Body of pancreas (tissue), 4 donors: ENCODE data around the gene KCNQ4. TPM values are rescaled to one million over a fixed set of nuclear protein-coding genes. Genes with fewer than 3 reads are reported as not detected.

Source experiments
- ATAC-seq: fragments of 150-250 bp; one replicate; pipeline ENCODE4 v1.9.1; 2016
- DNase-seq, 4 donors: peaks; one replicate each; pipeline ENCODE4 v3.0.0-alpha.2; 2019
- H3K27ac ChIP-seq, 4 donors: fragments of 200-600 bp; sonication (generic); 1 replicate in 3 of 4; 2 replicates in 1 of 4; pipeline versions ENCODE4 v1.5.1 to v1.6.1; 2016 to 2019; ENCODE audit warnings: mild to moderate bottlenecking in 1 of 4, mixed read lengths in 1 of 4, moderate library complexity in 1 of 4
- H3K27me3 ChIP-seq, 2 donors: fragments of 200-600 bp; sonication (generic); one replicate each; pipeline ENCODE4 v1.6.0; 2016; ENCODE audit warnings: mild to moderate bottlenecking in 1 of 2
- H3K36me3 ChIP-seq, 2 donors: fragments of 200-600 bp; sonication (generic); replicated peaks in 1 of 2; 2 replicates each; pipeline ENCODE4 v1.5.1; 2016; ENCODE audit warnings: low read depth in 2 of 2; ENCODE audit not compliant: insufficient read depth in 1 of 2
- H3K4me1 ChIP-seq: fragments of 200-600 bp; sonication (generic); one replicate; pipeline ENCODE4 v1.6.0; 2016
- H3K4me3 ChIP-seq, 2 donors: fragments of 200-600 bp; sonication (generic); 1 replicate in 1 of 2; 2 replicates in 1 of 2; pipeline ENCODE4 v1.5.1; 2016 to 2019
- H3K9me3 ChIP-seq, 3 donors: fragments of 200-600 bp; sonication (generic); 1 replicate in 2 of 3; 2 replicates in 1 of 3; pipeline ENCODE4 v1.5.1; 2016
- POLR2A ChIP-seq, 3 donors: fragments of 450-650 bp; IDR thresholded peaks; one replicate each; pipeline ENCODE4 v1.6.1; 2016; ENCODE audit warnings: antibody characterized with exemption in 3 of 3, mild to moderate bottlenecking in 2 of 3
- WGBS, 2 donors: methylation state at CpG; one replicate each; pipeline ENCODE4 v1.1.5; 2017; 5-methylcytosine and 5-hydroxymethylcytosine counted together
- intact Hi-C: fragments of 100-400 bp; cut with DNase I; formaldehyde crosslinking; loops from one replicate; pipeline ENCODE4 v1.15.1; 2023
- total RNA-seq, 2 donors: library from RNA; depleted of rRNA; stranded (reverse); fragments of >200 nt; gene quantifications; one replicate each; pipeline ENCODE4 v1.1.0, GENCODE V29; 2016
- TF ChIP-seq, protein P1 (sequence below), 7 experiments: fragments of 450-650 bp in 4 of 7; fragments of 200-600 bp in 3 of 7; sonication (generic) in 3 of 7; IDR thresholded peaks; one replicate each; pipeline ENCODE4 v1.5.1; 2016 to 2019; ENCODE audit warnings: antibody characterized with exemption in 7 of 7

Gene KCNQ4
- total RNA-seq, 2 donors from 2014 or later = 1.8 to 4.0 TPM

DNA sequence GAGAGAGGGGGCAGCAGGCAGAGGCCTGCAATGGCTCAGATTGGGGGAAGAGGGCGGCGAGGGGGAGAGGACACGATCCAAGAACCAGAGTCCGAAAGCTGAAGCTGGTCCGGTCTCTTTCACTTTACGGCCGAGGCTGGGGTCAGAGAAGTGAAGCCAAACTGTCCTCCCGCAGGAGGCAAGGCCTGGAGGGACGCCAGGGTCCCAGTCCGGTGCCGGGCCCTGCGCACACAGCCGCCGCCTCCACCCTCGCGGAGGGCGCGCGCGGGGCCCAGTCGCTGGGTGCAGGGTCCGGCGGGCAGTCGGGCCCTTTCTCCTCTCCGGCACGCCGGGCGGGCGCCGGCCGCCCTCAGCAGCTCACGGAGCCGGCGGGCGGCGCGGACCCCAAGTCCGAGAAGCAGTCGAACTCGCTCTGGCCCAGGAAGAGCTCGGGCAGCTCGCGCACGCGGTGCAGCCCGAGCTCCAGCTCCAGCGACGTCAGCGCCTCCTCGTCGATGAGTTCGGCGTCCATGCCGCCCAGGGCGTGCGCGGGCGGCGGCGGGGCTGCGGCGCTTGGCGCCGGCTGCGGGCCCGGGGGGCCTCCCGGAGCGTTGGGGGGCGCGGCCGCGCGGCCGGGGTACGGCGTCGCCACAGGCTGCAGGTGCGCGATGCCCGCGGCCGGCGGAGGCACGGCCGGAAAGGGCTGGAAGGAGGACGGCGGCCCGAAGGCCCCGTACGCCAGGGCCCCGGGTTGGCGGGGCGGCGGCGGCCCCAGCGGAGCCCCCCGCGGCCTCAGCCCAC, 77.8 kb downstream of the KCNQ4 start:
- 12 to 47% methylated on average over 8 to 76 of the region's 98 CpGs for WGBS, 2 donors
- H3K4me3 ChIP-seq = peak overlapping the region; percentile 30 to 39
- DNase-seq (peak; percentile 34 to 57 (median 48)), ATAC-seq (peak; percentile 1)
- no peak for TF ChIP-seq POLR2A (IDR thresholded peaks at IDR 0.05)
- TF ChIP-seq, protein P1, sequence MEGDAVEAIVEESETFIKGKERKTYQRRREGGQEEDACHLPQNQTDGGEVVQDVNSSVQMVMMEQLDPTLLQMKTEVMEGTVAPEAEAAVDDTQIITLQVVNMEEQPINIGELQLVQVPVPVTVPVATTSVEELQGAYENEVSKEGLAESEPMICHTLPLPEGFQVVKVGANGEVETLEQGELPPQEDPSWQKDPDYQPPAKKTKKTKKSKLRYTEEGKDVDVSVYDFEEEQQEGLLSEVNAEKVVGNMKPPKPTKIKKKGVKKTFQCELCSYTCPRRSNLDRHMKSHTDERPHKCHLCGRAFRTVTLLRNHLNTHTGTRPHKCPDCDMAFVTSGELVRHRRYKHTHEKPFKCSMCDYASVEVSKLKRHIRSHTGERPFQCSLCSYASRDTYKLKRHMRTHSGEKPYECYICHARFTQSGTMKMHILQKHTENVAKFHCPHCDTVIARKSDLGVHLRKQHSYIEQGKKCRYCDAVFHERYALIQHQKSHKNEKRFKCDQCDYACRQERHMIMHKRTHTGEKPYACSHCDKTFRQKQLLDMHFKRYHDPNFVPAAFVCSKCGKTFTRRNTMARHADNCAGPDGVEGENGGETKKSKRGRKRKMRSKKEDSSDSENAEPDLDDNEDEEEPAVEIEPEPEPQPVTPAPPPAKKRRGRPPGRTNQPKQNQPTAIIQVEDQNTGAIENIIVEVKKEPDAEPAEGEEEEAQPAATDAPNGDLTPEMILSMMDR (IDR thresholded peaks at IDR 0.05) = no peak
- H3K27me3 ChIP-seq = no peaks in the 10 kb centered on the region
- intact Hi-C loops = no loop called here
- peaks cover 33% of the 10 kb centered on the region for H3K4me1 ChIP-seq
- H3K27ac ChIP-seq = peak overlapping the region; percentile 71 to 90 (median 86)
- no peaks in the 10 kb centered on the region for H3K36me3 ChIP-seq
- no peaks in the 10 kb centered on the region for H3K9me3 ChIP-seq

DNA sequence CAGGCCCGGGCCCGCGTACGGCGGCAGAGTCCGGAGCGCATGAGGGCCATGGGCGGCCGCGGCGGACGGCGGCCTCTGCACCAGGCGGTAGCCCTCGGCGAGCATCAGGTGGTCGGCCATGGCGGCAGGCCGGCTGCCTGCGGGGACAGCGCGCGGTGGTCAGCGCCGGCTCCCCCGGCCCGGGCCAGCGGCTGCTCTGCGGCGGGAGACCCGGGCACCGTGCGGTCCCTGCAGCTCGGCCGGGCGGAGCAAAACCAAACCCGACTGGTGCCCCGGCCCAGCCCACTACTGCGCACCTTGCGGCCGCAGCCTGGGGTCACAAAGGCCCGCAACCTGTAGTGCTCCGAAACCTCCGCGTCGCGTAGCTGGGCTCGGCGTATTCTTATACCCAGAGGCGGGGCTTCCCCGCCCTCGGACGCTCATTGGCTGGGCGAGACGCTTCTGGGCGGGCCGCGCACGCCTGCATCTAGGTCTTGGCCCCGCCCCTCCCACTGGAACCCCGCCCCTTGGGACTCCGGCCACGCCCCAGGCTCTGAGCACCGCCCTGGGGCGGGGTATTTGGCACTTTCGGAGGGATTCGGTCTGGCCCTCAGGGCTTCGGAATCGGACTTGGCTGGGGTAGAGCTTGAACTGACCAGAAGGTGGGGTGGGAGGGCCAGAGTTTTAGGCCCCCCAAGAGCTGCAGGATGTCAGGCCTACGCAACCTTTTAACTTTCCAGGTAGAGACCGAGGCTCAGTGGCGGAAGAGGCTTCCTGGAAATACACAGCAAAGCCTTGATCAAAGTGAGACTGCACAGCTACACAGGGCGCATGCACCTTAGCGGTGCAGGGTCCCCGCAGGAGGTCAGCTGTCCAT, 78.6 kb downstream of the KCNQ4 start, which contains the start of gene CITED4:
TSS of gene CITED4 (minus strand) at position 356 of the 856 bp plus-strand sequence. CDS start at position 120, 236 bp downstream.
- H3K27ac ChIP-seq = peak within 1 kb of the TSS; percentile 71 to 90 (median 86)
- intact Hi-C loops = no loop called here
- 0 to 2% methylated on average over 2 to 64 of the region's 75 CpGs for WGBS, 2 donors
- ATAC-seq (peak; percentile 91), DNase-seq (peak; percentile 97 to 98 (median 97))
- peaks cover 31% of the 10 kb centered on the region for H3K4me1 ChIP-seq
- H3K4me3 ChIP-seq = peak within 1 kb of the TSS; percentile 30 to 39
- no peaks in the 10 kb centered on the region for H3K36me3 ChIP-seq
- TF ChIP-seq, protein P1 (IDR thresholded peaks at IDR 0.05) = peak in 6 of 7 experiments; percentile 13 to 56 (median 51)
- TF ChIP-seq POLR2A (IDR thresholded peaks at IDR 0.05) = peak; percentile 98 to 99 (median 98)
- no peaks in the 10 kb centered on the region for H3K9me3 ChIP-seq
- H3K27me3 ChIP-seq = no peaks in the 10 kb centered on the region

DNA sequence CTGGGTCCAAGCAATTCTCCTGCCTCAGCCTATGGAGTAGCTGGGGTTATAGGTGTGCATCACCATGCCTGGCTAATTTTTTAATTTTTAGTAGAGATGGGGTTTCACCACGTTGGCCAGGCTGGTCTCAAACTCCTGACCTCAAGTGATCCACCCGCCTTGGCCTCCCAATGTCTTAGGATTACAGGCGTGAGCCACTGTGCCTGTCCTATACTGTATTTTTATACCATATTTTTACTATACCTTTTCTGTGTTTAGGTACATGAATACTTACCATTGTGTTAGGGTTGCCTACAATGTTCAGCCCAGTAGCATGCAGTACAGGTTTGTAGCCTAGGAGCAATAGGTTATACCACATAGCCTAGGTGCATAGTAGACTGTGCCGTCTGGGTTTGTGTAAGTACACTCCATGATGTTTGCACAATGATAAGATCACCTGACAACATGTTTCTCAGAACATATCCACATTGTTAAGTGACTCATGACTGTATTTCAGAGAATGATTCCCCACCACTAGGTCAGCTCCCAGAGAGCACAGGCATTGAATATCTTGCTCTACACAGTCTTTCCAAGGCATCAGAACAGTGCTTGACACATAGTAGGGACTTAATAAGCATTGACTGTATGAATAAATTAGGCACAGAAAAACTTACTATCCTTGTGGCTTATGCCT, 84.6 kb downstream of the KCNQ4 start:
- Histone ChIP-seq H3K9me3 (no peaks in the 10 kb centered on the region), H3K27me3 (no peaks in the 10 kb centered on the region), H3K27ac (peak overlapping the region; percentile 27 to 62 (median 44)), H3K36me3 (no peaks in the 10 kb centered on the region), H3K4me1 (peaks cover 31% of the 10 kb centered on the region), H3K4me3 (no peak overlapping the region)
- WGBS, 2 donors = 67 to 68% methylated on average over 4 of the region's 4 CpGs
- peak in 3 of 4 donors; percentile 54 to 75 (median 73) for DNase-seq
- intact Hi-C loops = no loop called here
- peak; percentile 89 for ATAC-seq
- TF ChIP-seq, protein P1 (IDR thresholded peaks at IDR 0.05) = peak in 3 of 7 experiments; percentile 21 to 31 (median 30)
- peak in 1 of 3 donors; percentile 30 for TF ChIP-seq POLR2A (IDR thresholded peaks at IDR 0.05)

DNA sequence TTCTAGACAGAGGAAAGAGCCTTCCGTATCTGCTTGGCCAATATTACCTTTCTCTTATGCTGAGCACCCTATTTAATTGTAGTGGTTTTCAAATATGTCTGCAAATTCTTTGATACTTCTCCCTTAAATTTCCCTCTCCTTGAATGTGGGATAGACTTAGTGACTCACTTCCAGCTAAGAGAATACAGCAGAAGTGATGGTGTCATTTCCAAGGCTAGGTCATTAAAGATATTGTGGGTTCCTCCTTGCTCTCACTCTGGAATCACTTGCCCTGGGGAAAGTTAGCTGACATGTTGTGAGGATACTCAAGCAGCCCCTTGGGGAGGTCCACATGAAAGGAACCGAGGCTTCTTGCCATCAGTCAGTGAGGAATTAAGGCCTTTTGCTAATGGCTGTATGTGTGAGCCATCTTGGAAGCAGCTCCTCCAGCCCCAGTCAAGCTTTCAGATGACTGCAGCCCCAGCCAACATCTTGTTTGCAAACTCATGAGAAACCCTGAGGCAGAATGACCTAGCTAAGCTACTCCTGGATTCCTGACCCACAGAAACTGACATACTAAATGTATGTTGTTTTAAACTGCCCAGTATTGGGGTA, 86.6 kb downstream of the KCNQ4 start:
- ATAC-seq = no peak
- 95 to 98% methylated on average over 2 of the region's 2 CpGs for WGBS, 2 donors
- Histone ChIP-seq H3K4me3 (no peak overlapping the region), H3K27ac (no peak overlapping the region), H3K4me1 (peaks cover 16% of the 10 kb centered on the region), H3K27me3 (no peaks in the 10 kb centered on the region), H3K36me3 (no peaks in the 10 kb centered on the region), H3K9me3 (no peaks in the 10 kb centered on the region)
- intact Hi-C loops = no loop called here
- no peak for TF ChIP-seq POLR2A (IDR thresholded peaks at IDR 0.05)
- TF ChIP-seq, protein P1 (IDR thresholded peaks at IDR 0.05) = no peak
- DNase-seq = no peak
